ENCODE measurements around the gene DTHD1. TPM values are rescaled to one million over a fixed set of nuclear protein-coding genes. Genes with fewer than 3 reads are reported as not detected.

Gene DTHD1
- total and polyA plus RNA-seq, 2 of the 8 experiments (the other 6 are each of a cell fraction or from before 2014, with no cell fraction given), result not detected

- TF ChIP-seq SP1 (IDR thresholded peaks at IDR 0.05; ENCODE audit: low read depth, low read length) (no peak), PHF8 (conservative IDR thresholded peaks at IDR 0.05; ENCODE audit: low read depth, low read length) (no peak), SIRT6 (IDR thresholded peaks at IDR 0.05; ENCODE audit: low read length) (no peak)
These were observed 56.3 kb downstream of the DTHD1 start (continued) for GRCh38 chr4:36337665-36338185.
